ENCODE results near the gene FBXL16. TPM values are rescaled to one million over a fixed set of nuclear protein-coding genes. Genes with fewer than 3 reads are reported as not detected.

FBXL16 gene
- total and polyA plus RNA-seq, 9 of the 15 experiments (the other 6 are each of a cell fraction or from before 2014, with no cell fraction given): 0.21 to 8.2 (median 1.7) TPM

GRCh38 chr16:672851-673250 lies 32.8 kb downstream of the FBXL16 start:
- FAIRE-seq (no peak), DNase-seq (ENCODE audit: extremely low read depth in 1 of 4, low spot score in 3 of 4) (no peak), ATAC-seq (no peak)
- Histone ChIP-seq H3K4me2 (ENCODE audit: insufficient read depth, low read length) (no peak overlapping the region), H3K9me1 (ENCODE audit: control insufficient read depth, insufficient read depth, low read length) (no peaks in the 10 kb centered on the region), H4K20me1 (replicated peaks; ENCODE audit: control insufficient read depth, insufficient read depth, low read length) (0 out of 2 replicates have a peak, but pooled peaks cover 4% of the 10 kb centered on the region), H3K9me3 (replicated peaks; ENCODE audit: control insufficient read depth, insufficient read depth, low read depth, low read length) (no peaks in the 10 kb centered on the region), H3K4me1 (replicated peaks in 1 of 2; ENCODE audit: control insufficient read depth in 2 of 2, insufficient read depth in 2 of 2, low read length in 2 of 2) (peaks cover 19 to 98% of the 10 kb centered on the region in 2 experiments), H3K36me3 (ENCODE audit: control insufficient read depth, insufficient read depth, low read length) (peaks cover 63% of the 10 kb centered on the region), H3K9ac (ENCODE audit: insufficient read depth in 1 of 2, low read depth in 2 of 2, low read length in 2 of 2) (peak overlapping the region in 1 of 2 experiments; percentile 61; a peak in 1 of 4 replicates), H3K4me3 (no peak overlapping the region), H3K27me3 (ENCODE audit: control insufficient read depth in 2 of 2, insufficient read depth in 2 of 2, low read length in 2 of 2) (no peaks in the 10 kb centered on the region), H3K79me2 (ENCODE audit: control insufficient read depth, insufficient read depth, low read length) (peaks cover 28% of the 10 kb centered on the region), H2AFZ (ENCODE audit: low read depth, low read length) (no peak overlapping the region), H3K27ac (ENCODE audit: extremely low read depth, low read depth, low read length) (no peak overlapping the region)
- intact Hi-C loops (cut with micrococcal nuclease) (no loop called here), in situ Hi-C loops (cut with MboI) (loop anchor here (10.0 kb wide), 1 partner anchor 278 kb away; the partner anchor contains the start of gene NME4)
- CTCF ChIA-PET (ENCODE audit: low intra/inter-chr PET ratio): interaction anchor here (0.6 kb wide), 1 partner anchor 94 kb away, joined by 3 read pairs; no protein-coding TSS in a partner anchor
- TF ChIP-seq MEIS2 (IDR thresholded peaks at IDR 0.05; ENCODE audit: partially characterized antibody): no peak
- TF ChIP-seq ZNF263 (CRISPR knock-in tag; IDR thresholded peaks at IDR 0.05; ENCODE audit: borderline replicate concordance): no peak
- 0 out of 2 replicates have a peak, but pooled peaks have one; percentile 30 for TF ChIP-seq POLR2G (IDR thresholded peaks at IDR 0.05; ENCODE audit: low read depth, low read length)
- TF ChIP-seq MYBL2 (IDR thresholded peaks at IDR 0.05; ENCODE audit: low read depth): no peak
- no peak for TF ChIP-seq MYBL2 (CRISPR knock-in tag; IDR thresholded peaks at IDR 0.05; ENCODE audit: borderline replicate concordance)
- WGBS (ENCODE audit: insufficient coverage, low coverage, missing lambda C conversion rate): over 99% methylated on average over 19 of the region's 21 CpGs
- POLR2A ChIA-PET: interaction anchor here (0.7 to 1.6 kb wide), 5 partner anchors 10 to 106 kb away, joined by 3 to 5 read pairs (median 3); partner anchors contain the start of gene NHLRC4
- BruUV-seq (replicated peaks): no TSS peak

All from K562 (cell line).